Effector CD8-positive, alpha-beta T cell (primary cell): ENCODE results near the gene HEMGN.

Experiments used
- DNase-seq: peaks from one replicate; lab custom pipeline; 2025; lab: John Stamatoyannopoulos, UW

HEMGN gene

DNA sequence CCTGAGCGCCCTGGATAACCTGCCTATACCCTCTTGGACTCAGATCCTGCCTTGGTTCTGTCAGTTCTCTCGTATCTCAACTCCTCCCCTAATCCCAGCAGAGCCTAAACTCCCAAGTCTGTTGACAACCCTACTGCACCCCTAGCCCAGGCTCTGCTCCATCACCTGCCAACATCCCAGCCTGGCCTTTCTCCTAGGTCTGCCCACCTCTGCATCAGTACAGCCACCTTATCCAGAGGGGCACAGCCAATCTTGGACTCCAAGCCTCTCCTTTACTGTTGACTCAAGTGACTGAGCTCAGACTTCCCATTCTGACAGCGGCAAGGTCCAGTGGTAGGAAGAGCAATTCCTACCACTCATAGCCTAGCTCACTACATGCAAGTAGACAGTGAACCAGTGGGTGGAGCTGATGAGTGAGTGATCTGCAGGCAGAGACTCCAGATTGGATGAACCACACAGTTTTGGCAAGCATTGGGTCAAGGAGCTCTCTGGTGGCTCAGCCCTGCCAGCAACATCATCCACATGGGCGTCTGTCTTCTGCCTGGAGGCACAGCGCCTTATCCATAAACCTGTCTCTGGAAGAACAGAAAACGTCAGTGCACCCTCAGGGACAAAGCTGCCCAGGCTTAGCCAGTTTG, 42.2 kb downstream of the HEMGN start:
- DNase-seq: no peak

DNA sequence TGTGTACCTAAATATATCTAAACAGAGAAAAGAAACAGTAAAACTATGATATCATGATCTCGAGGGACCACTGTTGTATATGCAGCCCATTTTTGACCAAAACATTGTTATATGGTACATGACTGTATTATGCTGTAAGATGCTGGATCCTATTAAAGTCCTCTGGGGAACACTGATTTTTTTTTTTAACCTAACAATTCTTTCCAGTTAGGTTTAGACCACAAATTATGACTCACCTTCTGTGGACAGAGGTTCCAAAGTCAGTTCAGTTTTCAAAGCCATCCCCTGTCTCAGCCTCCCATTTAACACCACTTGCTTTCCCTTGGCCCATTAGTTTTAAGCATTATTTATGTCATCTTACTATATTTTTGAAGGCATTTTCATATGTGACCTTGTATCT, 42.8 kb downstream of the HEMGN start:
- DNase-seq: no peak

DNA sequence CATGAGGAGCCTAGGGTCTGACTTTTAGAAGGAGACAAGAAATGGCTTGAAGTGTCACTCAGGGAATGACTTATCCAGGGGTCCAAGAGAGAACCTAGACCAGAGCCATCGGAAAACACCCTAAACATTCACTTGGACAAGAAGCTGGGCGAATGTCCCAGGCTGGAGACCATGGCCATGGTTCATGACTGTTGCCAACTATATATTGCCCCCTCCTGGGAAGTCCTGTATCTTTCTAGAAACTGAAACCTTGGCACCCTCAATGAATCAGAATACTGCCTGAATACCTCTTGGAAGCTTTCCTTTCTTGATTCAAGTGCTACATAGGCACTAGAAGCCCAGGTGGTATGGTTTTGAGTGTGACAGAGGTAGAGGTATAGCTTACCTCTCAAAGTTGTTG, 45.6 kb downstream of the HEMGN start:
- no peak for DNase-seq

DNA sequence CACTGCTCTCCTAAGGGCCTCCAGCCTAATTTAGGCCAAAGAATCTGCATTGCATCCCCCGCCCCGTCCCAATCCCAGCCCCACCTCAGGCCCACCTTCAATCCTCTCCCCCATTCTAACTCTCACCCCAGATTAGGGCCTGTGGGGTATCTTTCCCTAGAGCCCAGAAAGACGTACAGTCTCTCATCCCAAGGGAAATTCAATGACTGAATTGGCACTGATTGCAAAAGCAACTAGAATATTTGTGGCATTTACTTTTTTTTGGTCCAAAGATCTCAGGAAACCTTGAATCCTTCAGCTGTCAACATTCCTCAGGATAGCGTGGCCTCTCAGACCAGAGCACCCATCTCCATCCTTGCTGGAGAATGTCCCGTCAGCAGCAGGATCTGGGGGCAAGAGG, 46.2 kb downstream of the HEMGN start:
- no peak for DNase-seq

DNA sequence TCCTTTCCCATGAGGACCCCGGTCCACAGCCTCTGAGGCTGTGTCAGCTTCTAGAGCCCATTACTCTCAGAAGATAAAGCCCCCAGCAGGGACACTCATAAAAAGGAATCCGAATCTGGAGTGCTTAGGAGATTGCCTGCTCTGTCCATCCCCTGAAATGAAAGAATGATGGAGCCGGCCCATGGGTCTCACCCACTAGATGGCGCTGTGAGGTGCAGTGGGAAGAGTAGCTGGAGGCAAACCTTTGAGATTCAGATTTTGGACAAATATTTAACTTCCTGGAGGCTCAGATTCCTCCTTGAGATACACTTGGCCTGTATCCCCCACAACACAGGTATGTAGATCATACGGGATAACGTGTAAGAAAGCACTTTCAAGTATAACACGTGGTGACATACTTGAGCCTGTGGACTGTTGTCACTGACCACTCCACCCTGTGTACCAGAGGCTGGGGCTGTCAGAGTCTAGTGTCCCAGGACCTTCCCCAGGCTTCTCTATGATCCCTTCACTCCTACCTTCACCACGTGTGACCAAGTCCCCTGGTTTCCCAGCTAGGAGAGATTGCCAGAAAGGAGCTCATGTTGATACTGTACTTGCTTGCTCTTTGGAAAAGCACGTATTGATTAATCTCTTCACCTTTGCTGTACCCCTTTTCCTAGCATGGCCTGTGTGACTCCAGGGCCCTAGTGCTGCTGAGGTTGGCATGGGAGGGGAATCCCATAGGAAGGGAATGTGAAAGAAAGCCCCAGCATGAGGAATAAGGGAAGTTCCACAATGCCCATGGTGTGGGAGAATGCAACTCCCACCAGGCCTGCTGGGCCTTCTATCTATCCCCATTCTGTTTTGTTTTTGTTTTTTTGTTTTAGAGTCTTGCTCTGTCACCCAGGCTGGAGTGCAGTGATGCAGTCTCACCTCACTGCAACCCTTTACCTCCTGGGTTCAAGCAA, 47.8 kb downstream of the HEMGN start:
- DNase-seq: peak; percentile 54

DNA sequence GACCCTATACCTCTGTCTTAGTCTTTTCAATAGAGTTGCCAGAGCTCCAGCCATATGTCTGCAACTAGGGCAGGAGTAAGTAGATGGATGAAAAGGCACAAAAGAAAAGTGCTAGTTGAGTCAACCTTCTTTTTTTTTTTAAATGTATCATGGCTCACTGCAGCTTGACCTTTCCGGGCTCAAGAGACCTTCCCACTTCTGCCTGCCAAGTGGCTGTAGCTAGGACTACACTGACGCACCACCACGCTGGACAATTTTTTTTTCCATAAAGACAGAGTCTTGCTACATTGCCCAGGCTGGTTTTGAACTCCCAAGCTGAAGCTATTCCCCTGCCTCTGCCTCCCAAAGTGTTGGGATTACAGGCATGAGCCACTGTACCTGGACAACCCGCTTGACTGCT, 57.6 kb downstream of the HEMGN start:
- DNase-seq: no peak
